GM21390 (cell line): Measurements from ENCODE around the gene CENPP.
"Not testable (repeated sequence)": the region's sequence is repeated elsewhere in the genome, so short reads cannot be mapped to it uniquely, and the experiment has no call there.

ENCODE experiments used
- ATAC-seq: cut with Tn5 transposase; IDR thresholded peaks from one replicate; pipeline ENCODE4 v1.9.1; 2021; ENCODE audit not compliant: unreplicated experiment

CENPP gene

DNA sequence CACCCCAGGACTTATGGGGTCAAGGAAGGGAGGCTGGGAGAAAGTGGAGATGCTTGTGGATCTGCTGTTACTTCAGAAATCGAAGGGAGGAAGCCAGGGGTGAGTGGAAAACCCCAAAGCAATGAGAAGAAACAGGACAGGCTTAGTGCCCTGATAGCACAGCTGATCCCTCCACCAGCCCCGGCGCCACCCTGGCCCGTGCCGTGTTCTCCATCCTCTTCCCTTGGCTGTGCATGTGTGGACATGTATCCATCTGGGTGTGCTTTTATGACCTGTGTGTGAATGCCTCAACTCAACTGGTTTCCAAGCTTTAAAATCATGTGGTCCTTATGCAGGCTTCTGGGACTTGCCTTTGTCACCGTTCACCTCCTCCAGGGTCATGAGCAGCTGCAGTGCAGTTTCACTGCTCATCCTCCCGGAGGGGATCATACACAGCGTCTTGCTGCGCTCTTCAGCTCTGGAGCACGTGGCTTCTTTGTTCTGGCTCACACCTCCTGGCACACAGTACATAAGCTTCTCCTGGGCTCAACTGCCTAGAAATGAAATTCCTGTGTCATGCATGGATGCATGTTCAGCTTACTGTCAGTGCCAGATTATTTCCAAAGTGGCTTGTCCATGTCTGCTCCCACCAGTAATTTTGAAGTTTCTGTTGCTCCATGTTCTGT, 286.0 kb downstream of the CENPP start:
- no peak for ATAC-seq

- no peak for ATAC-seq
Measured at GRCh38 chr9:92612292-92612691, 286.5 kb downstream of the CENPP start.

DNA sequence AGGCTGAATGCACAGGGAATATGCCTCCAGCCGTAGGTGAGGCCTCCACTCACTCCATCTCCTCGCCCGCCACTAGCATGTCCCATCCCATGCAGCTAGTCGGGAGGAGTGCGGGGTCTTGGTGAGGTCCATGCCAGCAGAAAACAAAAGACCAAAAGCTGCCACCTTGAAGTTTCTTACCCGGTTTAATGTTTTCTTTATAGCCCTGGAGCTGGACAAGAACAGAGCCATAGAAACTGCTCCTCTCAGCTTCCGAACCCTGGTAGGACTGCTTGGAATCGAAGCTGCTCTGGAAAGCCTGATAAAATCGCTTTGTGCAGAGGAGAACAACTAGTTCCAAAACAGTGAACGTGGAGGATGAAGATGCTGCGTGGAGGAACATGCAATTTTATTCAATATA, 287.1 kb downstream of the CENPP start:
- no peak for ATAC-seq

DNA sequence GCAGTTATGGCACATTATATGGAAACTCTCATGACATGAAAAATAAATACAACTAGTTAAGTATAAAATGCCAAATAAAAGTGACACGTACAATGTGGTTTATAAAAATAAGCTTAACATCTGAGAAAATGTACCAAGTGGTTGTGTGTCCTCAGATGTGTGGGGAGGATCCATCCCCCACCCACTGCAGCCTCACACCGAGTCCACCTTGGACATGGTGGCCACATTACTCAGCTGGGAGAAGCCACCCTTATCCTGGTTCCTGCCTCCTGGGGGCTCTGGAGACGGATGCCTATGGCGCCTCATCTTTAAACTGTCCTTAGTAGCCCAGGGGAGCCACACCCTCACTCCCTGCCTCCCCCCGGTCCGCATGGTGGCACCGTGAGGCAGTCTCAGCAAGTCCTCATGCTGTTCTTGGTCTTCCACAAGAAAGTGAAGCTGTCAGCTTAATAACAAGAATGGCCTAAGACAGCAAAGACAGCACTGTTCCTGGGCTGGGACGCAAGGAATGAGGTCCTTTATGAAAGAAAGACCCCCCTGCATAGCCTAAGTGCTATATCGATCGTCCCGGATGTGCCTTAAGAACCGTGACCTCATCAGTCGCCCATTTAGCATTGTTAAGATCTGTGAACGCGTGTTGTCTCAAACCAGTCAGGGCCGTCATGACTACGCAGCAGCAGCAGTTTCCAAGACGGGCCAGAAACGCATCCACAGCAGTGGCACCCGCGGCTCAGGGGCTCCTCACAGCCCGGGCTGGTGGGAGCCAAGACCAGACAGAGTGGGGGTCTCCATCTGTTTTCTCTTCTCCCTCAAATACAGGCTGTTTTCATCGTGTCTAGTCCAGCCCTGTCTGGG, 287.7 kb downstream of the CENPP start:
- ATAC-seq = no peak

- ATAC-seq = no peak
Measured at GRCh38 chr9:92614123-92614510, 288.4 kb downstream of the CENPP start.

DNA sequence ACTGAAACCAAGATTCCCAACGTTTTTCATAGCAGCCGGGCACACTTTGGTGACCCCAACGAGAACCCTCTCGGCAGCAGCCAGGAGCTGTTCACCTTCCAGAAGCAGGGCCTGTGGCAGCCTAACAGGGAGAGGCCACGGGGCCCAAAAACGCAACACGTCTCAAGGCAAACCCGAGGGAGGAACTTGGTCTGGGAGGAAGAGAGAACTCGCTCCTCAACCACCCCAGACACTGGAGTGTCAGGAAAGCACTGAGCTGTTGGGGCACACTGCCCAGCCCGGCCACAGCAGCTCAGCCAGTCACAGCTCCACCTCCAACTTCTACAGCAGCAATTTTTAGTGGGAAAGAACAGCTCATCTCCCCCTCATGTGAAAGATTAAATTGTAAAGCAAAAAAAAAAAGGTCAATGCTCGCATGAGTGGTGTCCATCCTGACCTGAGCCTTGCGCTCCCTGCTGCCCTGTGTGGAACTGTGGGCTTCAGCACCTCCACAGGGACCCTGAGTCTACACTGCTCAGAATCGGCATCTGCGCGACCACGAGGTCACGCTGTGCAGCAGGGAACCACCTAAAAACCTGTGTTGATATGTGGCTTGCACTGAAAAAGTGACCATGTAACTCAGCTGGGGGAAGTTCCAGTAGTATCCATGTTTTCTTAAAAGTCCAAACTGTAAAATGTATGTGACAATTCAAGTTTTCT, 289.2 kb downstream of the CENPP start:
- ATAC-seq = no peak

DNA sequence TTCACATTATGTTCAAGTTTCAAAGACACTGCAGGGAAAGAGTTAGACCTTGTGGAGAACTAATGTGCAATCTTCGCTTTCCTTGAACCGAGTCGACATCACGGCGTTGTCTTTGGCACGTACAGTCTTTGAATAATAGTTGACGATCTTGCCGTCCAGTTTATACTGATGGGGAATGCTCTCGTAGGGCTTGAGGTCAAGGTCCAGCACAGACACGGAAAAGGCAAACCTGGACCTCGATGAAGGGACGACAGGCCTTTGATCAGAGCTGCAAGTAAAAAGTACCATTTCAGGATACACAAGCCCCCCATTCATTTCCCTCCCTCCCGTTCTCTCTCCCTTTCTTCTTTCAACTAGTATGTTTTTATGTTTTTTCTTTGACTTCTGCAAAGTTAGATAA, 290.0 kb downstream of the CENPP start:
- ATAC-seq = no peak

DNA sequence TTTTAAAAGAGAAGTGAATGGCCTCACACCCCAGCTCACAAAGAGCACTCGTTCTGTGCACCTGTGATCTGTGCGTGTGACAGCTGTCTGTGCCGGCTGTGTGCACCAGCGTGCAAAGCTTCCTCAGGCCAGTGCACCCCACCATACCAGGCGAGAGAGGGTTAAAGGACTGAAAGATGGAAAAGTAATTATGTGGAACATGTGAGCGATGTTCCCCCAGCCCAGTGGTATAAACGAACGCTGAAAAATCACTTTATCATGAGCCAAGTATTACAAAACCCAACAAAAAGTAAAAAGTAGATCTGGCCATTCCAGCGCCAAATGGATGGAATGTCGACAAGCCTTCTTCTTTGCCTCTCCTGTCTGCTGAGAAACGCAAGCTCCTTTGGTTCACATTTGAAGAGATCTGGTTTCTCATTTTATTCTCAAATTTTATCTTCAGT, 290.5 kb downstream of the CENPP start:
- ATAC-seq = no peak

DNA sequence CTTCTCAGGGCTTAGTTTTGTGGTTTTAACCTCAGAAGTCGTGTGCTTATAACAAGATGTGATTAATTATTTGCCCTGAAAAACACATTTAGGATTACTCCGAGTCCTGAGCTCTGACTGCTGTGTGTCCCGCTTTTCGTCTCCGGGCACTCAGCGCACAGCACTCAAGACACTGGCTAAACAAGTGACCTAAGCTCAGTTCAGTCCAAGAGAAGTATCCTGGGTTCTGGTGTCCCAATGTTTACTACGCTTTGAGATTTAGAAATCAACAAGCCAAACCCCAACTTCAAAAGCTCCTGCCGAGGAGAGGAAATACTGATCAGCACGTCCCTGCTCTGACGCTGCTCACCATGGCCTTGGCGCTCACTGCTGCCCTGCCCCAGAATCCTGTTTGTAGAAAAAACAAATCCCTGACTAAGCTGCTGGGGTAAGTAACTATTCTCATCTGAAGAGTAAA, 290.9 kb downstream of the CENPP start:
- no peak for ATAC-seq

DNA sequence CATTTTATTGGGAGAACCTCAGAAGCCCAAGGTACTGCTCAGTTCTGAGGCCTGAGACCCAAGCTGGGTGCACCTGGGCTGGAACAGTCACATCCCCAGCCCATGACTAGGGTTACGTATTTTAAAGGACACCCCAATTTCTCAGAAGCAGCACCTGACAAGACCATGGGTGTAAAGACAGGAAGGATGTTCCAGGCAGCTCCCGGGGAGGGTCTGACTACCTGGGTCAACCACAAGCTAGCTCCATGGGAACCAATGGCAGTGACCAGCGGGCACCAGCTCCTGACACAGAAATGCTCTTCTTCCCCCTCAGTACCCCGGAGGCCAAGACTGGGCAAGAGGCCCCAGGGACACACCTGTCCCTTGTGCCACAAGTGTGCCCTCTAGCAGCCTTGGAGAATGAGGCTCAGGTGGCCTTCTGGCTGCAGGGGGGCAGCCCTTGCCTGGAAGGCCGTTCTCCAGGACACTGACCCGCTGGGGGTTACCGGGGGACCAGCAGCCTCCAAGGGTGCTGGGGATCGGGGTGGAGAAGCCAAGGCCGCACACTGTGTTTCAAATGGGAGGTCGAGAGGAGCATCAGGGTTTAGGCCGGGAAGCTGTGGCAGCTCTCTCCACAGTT, 291.6 kb downstream of the CENPP start:
- no peak for ATAC-seq

GRCh38 chr9:92617951-92618510, 292.3 kb downstream of the CENPP start:
- ATAC-seq = no peak

- ATAC-seq = no peak
Measured at GRCh38 chr9:92618633-92619225, 293.0 kb downstream of the CENPP start.

DNA sequence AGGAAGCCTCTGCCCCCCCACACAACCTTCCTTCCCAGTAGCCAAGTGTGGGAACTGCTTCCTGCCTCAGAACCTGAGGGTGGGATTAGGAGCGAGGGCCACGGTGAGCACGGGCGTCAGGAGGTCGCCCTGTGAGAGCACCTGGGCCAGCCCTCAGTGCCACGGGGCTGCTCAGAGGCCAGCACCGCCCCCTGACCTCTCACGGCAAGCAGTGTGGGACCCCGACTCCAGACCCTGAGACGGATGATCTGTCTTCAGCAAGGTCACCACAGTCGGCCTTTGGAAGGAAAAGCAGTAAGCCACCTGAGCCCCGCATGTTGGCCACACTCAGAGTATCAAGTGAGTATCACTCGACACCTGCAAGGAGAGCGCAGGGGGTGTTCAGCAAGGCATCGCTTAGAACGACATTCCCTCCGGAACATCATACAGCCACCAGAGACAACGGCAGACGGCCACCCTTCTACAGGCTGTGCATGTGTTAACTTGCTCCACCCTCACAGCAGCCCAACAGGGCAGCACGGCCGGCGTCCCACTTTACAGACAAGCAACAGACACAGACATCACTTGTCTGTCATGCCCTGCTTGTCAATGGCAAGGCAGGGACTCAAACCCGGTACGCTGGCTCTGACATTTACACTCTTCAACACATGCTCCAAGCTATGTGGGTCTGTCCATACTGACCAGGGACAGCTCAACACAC, 294.0 kb downstream of the CENPP start:
- ATAC-seq = no peak

- no peak for ATAC-seq
Measured at GRCh38 chr9:92620845-92621244, 295.1 kb downstream of the CENPP start.

DNA sequence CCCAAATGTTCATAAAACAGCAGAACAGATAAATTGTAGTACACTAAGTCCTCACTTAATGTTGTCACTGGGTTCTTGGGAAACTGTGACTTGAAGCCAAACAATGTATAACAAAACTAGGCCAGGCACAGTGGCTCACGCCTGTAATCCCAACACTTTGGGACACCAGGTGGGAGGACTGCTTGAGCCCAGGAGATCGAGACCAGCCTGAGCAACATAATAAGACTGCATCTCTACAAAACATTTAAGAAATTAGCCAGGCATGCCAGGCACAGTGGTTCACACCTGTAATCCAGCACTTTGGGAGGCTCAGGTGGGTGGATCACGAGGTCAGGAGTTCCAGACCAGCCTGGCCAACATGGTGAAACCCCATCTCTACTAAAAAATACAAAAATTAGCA, 298.2 kb downstream of the CENPP start:
- not testable (repeated sequence) for ATAC-seq

- no peak for ATAC-seq
Measured at GRCh38 chr9:92626484-92626883, 300.7 kb downstream of the CENPP start.

GRCh38 chr9:92627651-92628050, 301.9 kb downstream of the CENPP start:
- no peak for ATAC-seq

DNA sequence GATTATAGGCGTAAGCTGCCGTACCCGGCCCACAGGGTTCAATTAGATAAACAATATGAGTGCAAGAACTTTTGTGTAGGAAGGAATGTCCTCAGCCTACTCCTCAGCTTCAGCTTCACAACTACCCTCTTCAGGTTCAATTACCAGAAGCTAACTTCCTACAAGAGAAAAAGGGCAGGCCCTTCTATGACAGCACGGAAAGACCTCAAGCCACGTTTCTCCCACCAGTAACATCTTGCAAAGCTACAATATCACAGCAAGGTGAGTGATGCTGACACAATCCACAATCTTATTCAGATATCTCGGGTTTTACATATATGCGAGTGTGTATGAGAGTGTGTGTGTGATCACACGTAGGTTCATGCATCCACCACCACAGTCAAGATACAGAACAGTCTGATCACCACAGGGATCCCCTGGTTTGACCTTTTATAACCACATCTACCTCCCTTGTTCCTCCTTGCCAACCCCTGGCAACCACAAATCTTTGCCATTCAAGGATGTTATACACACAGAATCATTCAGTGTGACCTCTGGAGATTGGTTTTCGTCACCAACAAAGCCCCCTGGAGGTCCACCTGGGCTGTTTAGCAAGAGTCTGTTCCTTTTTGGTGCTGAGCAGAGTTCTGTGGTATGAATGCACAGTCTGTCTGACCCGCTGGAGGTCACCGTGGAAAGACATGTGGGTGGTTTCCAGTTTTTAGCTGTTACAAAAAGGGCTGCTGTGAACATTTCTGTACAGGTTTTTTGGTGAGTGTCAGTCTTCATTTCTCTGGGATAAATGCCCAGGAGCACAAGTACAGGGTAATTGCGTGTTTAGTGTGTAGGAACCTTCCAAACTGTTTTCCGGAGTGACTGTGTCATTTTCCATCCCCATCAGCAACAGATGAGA, 305.9 kb downstream of the CENPP start:
- no peak for ATAC-seq

DNA sequence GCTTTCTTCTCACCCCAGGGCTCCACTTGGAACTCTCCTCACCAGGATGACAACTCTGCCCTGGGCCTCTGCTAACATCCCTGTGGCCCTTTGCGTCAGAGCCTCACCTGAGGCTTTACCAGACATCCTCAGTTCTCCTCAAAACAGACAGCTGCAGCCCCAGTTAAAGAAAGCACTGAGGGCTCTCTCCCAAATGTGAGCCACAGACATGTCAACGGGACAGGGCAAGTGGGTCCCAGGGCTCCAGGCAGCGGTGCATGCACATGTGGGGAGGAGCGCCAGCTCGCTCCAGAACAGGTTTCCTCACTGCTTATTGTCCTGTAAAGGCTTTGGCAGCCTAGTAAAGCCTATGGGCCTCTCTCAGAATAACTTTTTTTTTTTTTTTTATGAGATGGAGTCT, 306.9 kb downstream of the CENPP start:
- no peak for ATAC-seq
